Inflammatory macrophage treated with lipopolysaccharide for 4 hours (primary cell): Measurements from ENCODE around the gene NGDN.

Experiments
- DNase-seq: peaks from one replicate; pipeline ENCODE4 v3.0.0-alpha.2; 2020

Gene NGDN

GRCh38 chr14:23523229-23524016 lies 53.9 kb downstream of the NGDN start:
- DNase-seq = no peak

- DNase-seq = no peak
Observed at GRCh38 chr14:23524954-23525353, 55.5 kb downstream of the NGDN start.

GRCh38 chr14:23525611-23526010 lies 56.1 kb downstream of the NGDN start:
- DNase-seq = no peak
